IPS-15b (cell line): ENCODE measurements around the gene MSS51.

Source experiments
- H3K27me3 ChIP-seq: one replicate; pipeline ENCODE4 v1.6.1; 2013; ENCODE audit warnings: low read length; ENCODE audit not compliant: control insufficient read depth, insufficient read depth
- H3K36me3 ChIP-seq: one replicate; pipeline ENCODE4 v1.6.1; 2013; ENCODE audit warnings: low read length; ENCODE audit not compliant: control insufficient read depth, insufficient read depth
- H3K4me1 ChIP-seq: one replicate; pipeline ENCODE4 v1.6.1; 2013; ENCODE audit warnings: mild to moderate bottlenecking, low read length; ENCODE audit not compliant: control insufficient read depth, insufficient read depth
- H3K4me3 ChIP-seq: one replicate; pipeline ENCODE4 v1.5.1; 2013; ENCODE audit warnings: low read depth, low read length
- H3K9ac ChIP-seq: one replicate; pipeline ENCODE4 v1.6.1; 2013; ENCODE audit warnings: low read depth, mild to moderate bottlenecking, low read length
- H3K9me3 ChIP-seq: one replicate; pipeline ENCODE4 v1.6.1; 2013; ENCODE audit warnings: mild to moderate bottlenecking, low read length; ENCODE audit not compliant: control insufficient read depth, insufficient read depth

MSS51 gene

DNA sequence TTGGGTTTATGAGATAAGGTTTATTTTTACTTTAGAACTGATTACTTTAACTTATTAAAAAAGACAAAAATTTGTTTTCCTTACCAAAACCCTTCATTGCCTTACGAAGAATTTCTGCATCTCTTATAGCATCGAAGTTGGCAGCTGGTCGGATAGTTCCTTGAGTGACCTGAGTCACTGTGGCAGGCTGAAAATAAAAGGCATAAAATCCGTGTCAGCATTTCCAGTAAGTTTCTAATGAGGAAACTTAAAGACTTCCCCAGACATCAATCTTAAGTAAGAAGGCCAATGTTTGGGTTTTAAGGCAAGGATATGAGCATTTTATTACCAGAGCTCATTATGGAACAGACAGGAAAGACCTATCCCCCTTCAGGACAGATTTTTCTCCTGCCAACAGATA is 45.1 kb downstream of the MSS51 start:
- Histone ChIP-seq H3K9ac (no peak overlapping the region), H3K4me1 (no peaks in the 10 kb centered on the region), H3K9me3 (no peaks in the 10 kb centered on the region), H3K36me3 (peaks cover 8% of the 10 kb centered on the region), H3K27me3 (no peaks in the 10 kb centered on the region), H3K4me3 (no peak overlapping the region)

DNA sequence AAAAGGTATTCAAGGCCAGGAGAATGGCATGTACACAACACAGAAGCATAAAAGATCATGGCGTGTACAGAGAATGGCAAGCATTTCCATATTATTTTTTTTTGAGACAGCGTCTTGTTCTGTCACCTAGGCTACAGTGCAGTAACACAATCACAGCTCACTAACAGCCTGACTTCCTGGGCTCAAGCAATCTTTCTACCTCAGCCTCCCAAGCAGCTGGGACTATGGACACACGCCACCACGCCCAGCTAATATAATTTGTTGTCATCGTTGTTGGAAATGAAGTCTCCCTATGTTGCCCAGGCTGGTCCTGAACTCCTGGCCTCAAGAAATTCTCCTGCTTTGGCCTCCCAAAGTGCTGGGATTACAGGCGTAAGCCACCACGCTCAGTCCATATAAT is 46.8 kb downstream of the MSS51 start:
- Histone ChIP-seq H3K4me1 (no peaks in the 10 kb centered on the region), H3K4me3 (no peak overlapping the region), H3K36me3 (peaks cover 8% of the 10 kb centered on the region), H3K9ac (no peak overlapping the region), H3K9me3 (no peaks in the 10 kb centered on the region), H3K27me3 (no peaks in the 10 kb centered on the region)

DNA sequence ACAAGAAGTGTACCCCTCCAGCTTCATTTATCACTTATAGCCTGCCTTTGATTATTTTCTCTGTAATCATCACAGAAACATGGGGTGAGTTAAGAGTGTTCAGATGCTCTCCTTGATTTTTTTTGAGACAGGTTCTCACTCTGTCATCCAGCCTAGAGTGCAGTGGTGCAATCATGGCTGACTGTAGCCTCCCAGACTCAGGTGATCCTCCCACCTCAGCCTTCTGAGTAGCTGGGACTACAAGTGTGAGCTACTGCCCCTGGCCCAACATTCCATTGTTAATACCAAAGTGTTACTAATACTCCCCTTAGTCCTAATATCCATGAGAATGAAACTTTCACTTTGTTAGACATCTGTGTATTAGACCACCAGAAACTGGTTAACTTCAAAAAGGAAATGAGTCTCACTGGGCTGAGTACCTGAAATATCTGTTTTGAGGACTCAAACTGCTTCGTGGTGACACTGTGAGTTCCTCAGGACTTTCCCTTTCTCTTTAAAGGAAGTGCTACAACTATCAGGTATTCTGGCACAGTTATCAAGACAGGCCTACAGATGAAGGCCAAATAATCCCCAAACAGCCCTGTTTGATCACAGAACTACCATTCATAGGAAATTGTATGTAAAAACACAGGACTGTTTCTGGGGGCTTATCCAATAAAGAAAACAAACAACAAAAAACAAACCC is 54.2 kb downstream of the MSS51 start:
- Histone ChIP-seq H3K9me3 (no peaks in the 10 kb centered on the region), H3K27me3 (no peaks in the 10 kb centered on the region), H3K9ac (no peak overlapping the region), H3K4me3 (no peak overlapping the region), H3K36me3 (peaks cover 4% of the 10 kb centered on the region), H3K4me1 (no peaks in the 10 kb centered on the region)

DNA sequence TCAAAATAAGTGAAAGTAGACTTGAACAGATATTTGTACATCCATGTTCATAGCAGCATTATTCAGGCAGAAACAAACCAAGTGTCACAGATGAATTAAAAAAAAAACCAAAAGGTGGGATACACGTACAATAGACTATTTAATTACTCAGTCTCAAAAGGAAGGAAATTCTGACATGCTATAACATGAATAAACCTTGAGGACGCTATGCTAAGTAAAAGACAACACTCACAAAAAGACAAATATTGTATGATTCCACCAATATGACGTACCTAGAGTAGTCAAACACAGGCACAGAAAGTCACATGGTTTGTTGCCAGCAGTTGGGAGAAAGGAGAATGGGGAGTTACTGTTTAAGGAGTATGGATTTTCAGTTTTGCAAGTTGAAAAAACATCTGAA is 56.7 kb downstream of the MSS51 start:
- Histone ChIP-seq H3K4me3 (no peak overlapping the region), H3K36me3 (peaks cover 4% of the 10 kb centered on the region), H3K9ac (no peak overlapping the region), H3K27me3 (no peaks in the 10 kb centered on the region), H3K9me3 (no peaks in the 10 kb centered on the region), H3K4me1 (no peaks in the 10 kb centered on the region)
